DOHH2 (cell line): ENCODE data around the gene NEGR1.

Source experiments
- EZH2phosphoT487 ChIP-seq: fragments of 200-600 bp; sonication (generic); IDR thresholded peaks from 2 replicates; pipeline ENCODE4 v1.6.1; 2017; ENCODE audit warnings: borderline replicate concordance, mild to moderate bottlenecking, antibody characterized with exemption, low read length, moderate library complexity, mixed read lengths
- TF ChIP-seq, protein P1 (sequence below): fragments of 200-600 bp; sonication (generic); IDR thresholded peaks from one replicate; pipeline ENCODE4 v1.5.1; 2014; ENCODE audit warnings: antibody characterized with exemption, mild to moderate bottlenecking, low read depth, low read length; ENCODE audit not compliant: poor library complexity, severe bottlenecking

DNA sequence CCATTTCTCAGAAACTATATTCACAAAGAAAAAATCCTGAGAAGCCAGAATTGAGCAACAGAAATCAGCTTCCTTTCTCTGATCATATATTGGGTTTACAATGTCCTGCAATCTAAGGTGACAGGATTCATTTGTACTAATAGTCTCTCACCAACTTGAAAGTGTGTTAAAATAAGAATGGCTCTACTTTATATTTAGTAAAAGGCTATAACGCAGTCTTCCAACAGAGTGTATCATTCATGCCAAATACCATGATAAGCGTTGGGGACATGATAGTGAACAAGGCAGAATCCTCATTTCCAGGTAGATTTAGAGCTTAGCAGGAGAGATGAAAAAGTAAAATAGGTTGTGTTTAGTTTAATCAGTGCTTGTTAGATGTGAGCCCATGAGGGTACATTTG, 682.3 kb downstream of the NEGR1 start:
- TF ChIP-seq, protein P1, sequence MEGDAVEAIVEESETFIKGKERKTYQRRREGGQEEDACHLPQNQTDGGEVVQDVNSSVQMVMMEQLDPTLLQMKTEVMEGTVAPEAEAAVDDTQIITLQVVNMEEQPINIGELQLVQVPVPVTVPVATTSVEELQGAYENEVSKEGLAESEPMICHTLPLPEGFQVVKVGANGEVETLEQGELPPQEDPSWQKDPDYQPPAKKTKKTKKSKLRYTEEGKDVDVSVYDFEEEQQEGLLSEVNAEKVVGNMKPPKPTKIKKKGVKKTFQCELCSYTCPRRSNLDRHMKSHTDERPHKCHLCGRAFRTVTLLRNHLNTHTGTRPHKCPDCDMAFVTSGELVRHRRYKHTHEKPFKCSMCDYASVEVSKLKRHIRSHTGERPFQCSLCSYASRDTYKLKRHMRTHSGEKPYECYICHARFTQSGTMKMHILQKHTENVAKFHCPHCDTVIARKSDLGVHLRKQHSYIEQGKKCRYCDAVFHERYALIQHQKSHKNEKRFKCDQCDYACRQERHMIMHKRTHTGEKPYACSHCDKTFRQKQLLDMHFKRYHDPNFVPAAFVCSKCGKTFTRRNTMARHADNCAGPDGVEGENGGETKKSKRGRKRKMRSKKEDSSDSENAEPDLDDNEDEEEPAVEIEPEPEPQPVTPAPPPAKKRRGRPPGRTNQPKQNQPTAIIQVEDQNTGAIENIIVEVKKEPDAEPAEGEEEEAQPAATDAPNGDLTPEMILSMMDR, result no peak
- no peak for TF ChIP-seq EZH2phosphoT487
